GM12878 (cell line): ENCODE measurements around the gene TMEM198. TPM values are rescaled to one million over a fixed set of nuclear protein-coding genes. Genes with fewer than 3 reads are reported as not detected.

ENCODE experiments used
- ATAC-seq: fragments of 200-7000 bp; cut with Tn5 transposase; 3 replicates; pipeline ENCODE4 v1.9.1; 2020; ENCODE audit warnings: mild to moderate bottlenecking, moderate library complexity
- BruUV-seq: library from RNA; stranded (reverse); fragments of 400-500 nt; replicated peaks from 2 replicates; lab custom pipeline; 2021; lab: Mats Ljungman, UMichigan
- CTCF ChIA-PET: fragments of 300-600 bp; sonication (Branson Sonifier 250); formaldehyde crosslinking; extraction: SDS; loops from one replicate; lab custom pipeline; 2021; ENCODE audit warnings: inconsistent platforms; lab: Yijun Ruan, JAX
- POLR2A ChIA-PET: fragments of 350-600 bp; formaldehyde crosslinking; extraction: SDS; loops from one replicate; lab custom pipeline; 2021; ENCODE audit warnings: inconsistent platforms; lab: Charles Lee
- RAD21 ChIA-PET: fragments of 300-600 bp; sonication (Branson Sonifier 250); formaldehyde crosslinking; loops from one replicate; lab custom pipeline; 2023; ENCODE audit warnings: antibody characterized with exemption; ENCODE audit not compliant: unreplicated experiment; lab: Charles Lee
- SMC1A ChIA-PET: fragments of 300-600 bp; sonication (Branson Sonifier 250); formaldehyde crosslinking; loops from one replicate; lab custom pipeline; 2023; ENCODE audit not compliant: unreplicated experiment, uncharacterized antibody; lab: Charles Lee
- DNase-seq: peaks from one replicate; pipeline ENCODE4 v3.0.0-alpha.2; 2011; ENCODE audit warnings: low read depth, low spot score
- FAIRE-seq: peaks from 3 replicates; lab custom pipeline; 2011; peaks lifted over from hg19 to GRCh38; lab: Jason Lieb, UNC
- H2AFZ ChIP-seq: 2 replicates; pipeline ENCODE4 v1.6.0; 2011; ENCODE audit warnings: low read depth, low read length, control low read depth; ENCODE audit not compliant: control insufficient read depth
- H3K27ac ChIP-seq: 2 replicates; pipeline ENCODE4 v1.5.1; 2011; ENCODE audit warnings: control low read depth; ENCODE audit not compliant: control insufficient read depth, insufficient read depth
- H3K27me3 ChIP-seq, 2 experiments: replicated peaks in 1 of 2; 2 replicates each; pipeline versions ENCODE4 v1.6.0 to v1.6.1; 2011; ENCODE audit warnings: low read length in 1 of 2; ENCODE audit not compliant: control insufficient read depth in 2 of 2, insufficient read depth in 2 of 2
- H3K36me3 ChIP-seq, 2 experiments: 2 replicates each; pipeline ENCODE4 v1.5.1; 2011; ENCODE audit warnings: low read length in 1 of 2; ENCODE audit not compliant: control insufficient read depth in 2 of 2, insufficient read depth in 2 of 2
- H3K4me1 ChIP-seq: 2 replicates; pipeline ENCODE4 v1.6.1; 2011; ENCODE audit warnings: mild to moderate bottlenecking, low read length, moderate library complexity, mixed read lengths; ENCODE audit not compliant: control insufficient read depth, insufficient read depth
- H3K4me2 ChIP-seq: 2 replicates; pipeline ENCODE4 v1.6.0; 2011; ENCODE audit warnings: control low read depth; ENCODE audit not compliant: control insufficient read depth, insufficient read depth
- H3K4me3 ChIP-seq: fragments of 200-600 bp; sonication (generic); 2 replicates; pipeline ENCODE4 v1.5.1; 2016
- H3K79me2 ChIP-seq: 2 replicates; pipeline ENCODE4 v1.6.0; 2011; ENCODE audit warnings: low read length; ENCODE audit not compliant: control insufficient read depth, insufficient read depth
- H3K9ac ChIP-seq: 2 replicates; pipeline ENCODE4 v1.8.0; 2011; ENCODE audit warnings: low read length, control low read depth, mixed read lengths; ENCODE audit not compliant: control insufficient read depth, insufficient read depth
- H3K9me3 ChIP-seq: replicated peaks from 3 replicates; pipeline ENCODE4 v1.5.1; 2011; ENCODE audit warnings: mild to moderate bottlenecking, low read length; ENCODE audit not compliant: control insufficient read depth, insufficient read depth
- H4K20me1 ChIP-seq: 2 replicates; pipeline ENCODE4 v1.6.0; 2011; ENCODE audit not compliant: control insufficient read depth, insufficient read depth
- GABPA ChIP-seq: IDR thresholded peaks from 2 replicates; pipeline ENCODE4 v1.6.1; 2014; ENCODE audit warnings: antibody characterized with exemption, low read depth, mild to moderate bottlenecking, inconsistent platforms
- NR2C2 ChIP-seq: IDR thresholded peaks from 2 replicates; pipeline ENCODE4 v1.6.1; 2011; ENCODE audit warnings: borderline replicate concordance, low read depth; ENCODE audit not compliant: control insufficient read depth, insufficient read length
- PRDM15 ChIP-seq: fragments of 450-650 bp; formaldehyde crosslinking; IDR thresholded peaks from 2 replicates; pipeline ENCODE4 v1.4.0; 2020; ENCODE audit warnings: mild to moderate bottlenecking, moderate library complexity
- SMAD5 ChIP-seq: IDR thresholded peaks from 2 replicates; pipeline ENCODE4 v1.6.1; 2016; ENCODE audit warnings: antibody characterized with exemption, low read depth
- STAT1 ChIP-seq: fragments of 450-650 bp; conservative IDR thresholded peaks from 2 replicates; pipeline ENCODE4 v1.6.1; 2014; ENCODE audit warnings: antibody characterized with exemption, mild to moderate bottlenecking
- USF2 ChIP-seq: IDR thresholded peaks from 2 replicates; pipeline ENCODE4 v1.6.1; 2011; ENCODE audit warnings: low read depth, low read length, improper control_type of control experiment, borderline replicate concordance
- WGBS: methylation state at CpG from one replicate; pipeline ENCODE4 v1.1.6; 2016; ENCODE audit warnings: low lambda C conversion rate; ENCODE audit not compliant: insufficient replicate concordance, insufficient coverage; ENCODE audit errors: missing lambda C conversion rate; 5-methylcytosine and 5-hydroxymethylcytosine counted together
- in situ Hi-C: fragments of 300-500 bp; cut with MboI; formaldehyde crosslinking; loops from 9 replicates; pipeline ENCODE4 v1.14.3; 2018; ENCODE audit warnings: mixed read lengths
- intact Hi-C: fragments of 100-400 bp; cut with micrococcal nuclease; formaldehyde crosslinking; loops from one replicate; pipeline ENCODE4 v1.14.2; 2022; ENCODE audit not compliant: unreplicated experiment
- polyA plus RNA-seq, 11 experiments: library from polyadenylated mRNA; depleted of rRNA in 4 of 11; unstranded in 6 of 11; stranded (reverse) in 5 of 11; fragments of >200 nt; fragmentation: Nextera tagmentation in 4 of 11; fragmentation: Illumina TruSeq in 1 of 11; extraction: Ambion mirVana in 4 of 11; extraction: Trizol in 1 of 11; gene quantifications; 1 replicate in 1 of 11; 2 replicates in 10 of 11; pipeline versions ENCODE4 v1.2.1 to v1.2.3, GENCODE V29; 2011 to 2016; ENCODE audit warnings: inconsistent platforms in 2 of 11, missing spikeins in 2 of 11, low read depth in 1 of 11
- total RNA-seq, 4 experiments: library from RNA; depleted of rRNA in 3 of 4; stranded (reverse); fragments of >200 nt in 3 of 4; fragmentation: Illumina TruSeq in 1 of 4; extraction: Trizol in 1 of 4; gene quantifications; 2 replicates each; pipeline versions ENCODE4 v1.2.1 to v1.2.3, GENCODE V29; 2013 to 2021
- TF ChIP-seq, protein P1 (sequence below): IDR thresholded peaks from 2 replicates; pipeline ENCODE4 v1.6.1; 2011; ENCODE audit warnings: low read depth, mild to moderate bottlenecking, low read length, moderate library complexity, borderline replicate concordance; ENCODE audit errors: extremely low read depth
- TF ChIP-seq, protein P2 (sequence below): fragments of 450-650 bp; IDR thresholded peaks from 2 replicates; pipeline ENCODE4 v1.6.1; 2016; ENCODE audit warnings: mild to moderate bottlenecking, moderate library complexity, borderline replicate concordance
- TF ChIP-seq, protein P3 (sequence below): fragments of 450-650 bp; IDR thresholded peaks from 2 replicates; pipeline ENCODE4 v1.6.1; 2016; ENCODE audit warnings: mild to moderate bottlenecking

Gene TMEM198
- total and polyA plus RNA-seq, 10 of the 15 experiments (the other 5 are each of a cell fraction or from before 2014, with no cell fraction given), result 0.16 to 1.2 (median 0.65) TPM; not detected in 2

DNA sequence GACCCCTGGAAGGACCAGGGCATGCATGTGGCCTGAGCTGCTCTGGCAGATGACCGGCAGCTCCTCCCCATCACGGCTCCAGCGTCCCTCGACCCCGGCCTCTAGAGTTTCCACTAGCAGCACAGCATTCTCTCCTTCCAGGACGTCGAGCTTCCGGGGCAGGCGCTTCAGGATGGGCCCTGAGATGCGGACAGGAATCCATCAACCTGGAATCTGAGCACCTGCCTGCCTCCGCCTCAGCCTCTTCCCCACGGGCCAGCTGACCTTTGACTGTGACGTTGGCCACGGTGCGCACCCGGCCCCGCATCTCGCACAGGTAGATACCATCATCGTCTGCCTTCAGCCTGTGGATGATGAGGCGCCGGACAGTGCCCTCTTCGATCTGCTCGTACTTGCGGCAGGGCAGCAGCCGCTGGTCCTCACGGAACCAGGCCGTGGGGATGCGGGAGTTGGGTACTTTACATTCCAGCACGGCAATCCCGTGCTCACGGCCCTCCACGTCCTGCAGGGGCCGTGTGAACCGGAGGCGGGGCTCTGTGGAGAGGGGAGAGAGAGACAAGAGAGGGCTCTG, 24.0 kb downstream of the TMEM198 start:
- H3K9ac ChIP-seq, result no peak overlapping the region
- no peak for ATAC-seq
- H3K27ac ChIP-seq, result no peak overlapping the region
- DNase-seq, result no peak
- intact Hi-C loops (no loop called here), in situ Hi-C loops (no loop called here)
- ChIA-PET CTCF (interaction anchor here (0.9 kb wide), 1 partner anchor 265 kb away, joined by 3 read pairs; no protein-coding TSS in a partner anchor), POLR2A (no interaction called here), SMC1A (no interaction called here), RAD21 (no interaction called here)
- H3K4me3 ChIP-seq, result no peak overlapping the region
- FAIRE-seq, result no peak
- no TSS peak for BruUV-seq
- 60% methylated on average over 35 of the region's 35 CpGs for WGBS
- peaks cover 2 to 5% of the 10 kb centered on the region in 2 experiments; a peak in 3 of 4 replicates for H3K27me3 ChIP-seq
- no peak overlapping the region for H3K4me2 ChIP-seq
- no peaks in the 10 kb centered on the region for H4K20me1 ChIP-seq
- no peaks in the 10 kb centered on the region for H3K79me2 ChIP-seq
- no peaks in the 10 kb centered on the region for H3K36me3 ChIP-seq
- H3K4me1 ChIP-seq, result no peaks in the 10 kb centered on the region
- H3K9me3 ChIP-seq, result no peaks in the 10 kb centered on the region
- H2AFZ ChIP-seq, result no peak overlapping the region
- TF ChIP-seq, protein P1, sequence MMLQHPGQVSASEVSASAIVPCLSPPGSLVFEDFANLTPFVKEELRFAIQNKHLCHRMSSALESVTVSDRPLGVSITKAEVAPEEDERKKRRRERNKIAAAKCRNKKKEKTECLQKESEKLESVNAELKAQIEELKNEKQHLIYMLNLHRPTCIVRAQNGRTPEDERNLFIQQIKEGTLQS, result no peak
- TF ChIP-seq PRDM15 (CRISPR knock-in tag) (no peak), GABPA (no peak), SMAD5 (no peak), STAT1 (no peak), NR2C2 (no peak), USF2 (no peak)
- TF ChIP-seq, protein P2, sequence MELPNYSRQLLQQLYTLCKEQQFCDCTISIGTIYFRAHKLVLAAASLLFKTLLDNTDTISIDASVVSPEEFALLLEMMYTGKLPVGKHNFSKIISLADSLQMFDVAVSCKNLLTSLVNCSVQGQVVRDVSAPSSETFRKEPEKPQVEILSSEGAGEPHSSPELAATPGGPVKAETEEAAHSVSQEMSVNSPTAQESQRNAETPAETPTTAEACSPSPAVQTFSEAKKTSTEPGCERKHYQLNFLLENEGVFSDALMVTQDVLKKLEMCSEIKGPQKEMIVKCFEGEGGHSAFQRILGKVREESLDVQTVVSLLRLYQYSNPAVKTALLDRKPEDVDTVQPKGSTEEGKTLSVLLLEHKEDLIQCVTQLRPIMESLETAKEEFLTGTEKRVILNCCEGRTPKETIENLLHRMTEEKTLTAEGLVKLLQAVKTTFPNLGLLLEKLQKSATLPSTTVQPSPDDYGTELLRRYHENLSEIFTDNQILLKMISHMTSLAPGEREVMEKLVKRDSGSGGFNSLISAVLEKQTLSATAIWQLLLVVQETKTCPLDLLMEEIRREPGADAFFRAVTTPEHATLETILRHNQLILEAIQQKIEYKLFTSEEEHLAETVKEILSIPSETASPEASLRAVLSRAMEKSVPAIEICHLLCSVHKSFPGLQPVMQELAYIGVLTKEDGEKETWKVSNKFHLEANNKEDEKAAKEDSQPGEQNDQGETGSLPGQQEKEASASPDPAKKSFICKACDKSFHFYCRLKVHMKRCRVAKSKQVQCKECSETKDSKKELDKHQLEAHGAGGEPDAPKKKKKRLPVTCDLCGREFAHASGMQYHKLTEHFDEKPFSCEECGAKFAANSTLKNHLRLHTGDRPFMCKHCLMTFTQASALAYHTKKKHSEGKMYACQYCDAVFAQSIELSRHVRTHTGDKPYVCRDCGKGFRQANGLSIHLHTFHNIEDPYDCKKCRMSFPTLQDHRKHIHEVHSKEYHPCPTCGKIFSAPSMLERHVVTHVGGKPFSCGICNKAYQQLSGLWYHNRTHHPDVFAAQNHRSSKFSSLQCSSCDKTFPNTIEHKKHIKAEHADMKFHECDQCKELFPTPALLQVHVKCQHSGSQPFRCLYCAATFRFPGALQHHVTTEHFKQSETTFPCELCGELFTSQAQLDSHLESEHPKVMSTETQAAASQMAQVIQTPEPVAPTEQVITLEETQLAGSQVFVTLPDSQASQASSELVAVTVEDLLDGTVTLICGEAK, result no peak
- TF ChIP-seq, protein P3, sequence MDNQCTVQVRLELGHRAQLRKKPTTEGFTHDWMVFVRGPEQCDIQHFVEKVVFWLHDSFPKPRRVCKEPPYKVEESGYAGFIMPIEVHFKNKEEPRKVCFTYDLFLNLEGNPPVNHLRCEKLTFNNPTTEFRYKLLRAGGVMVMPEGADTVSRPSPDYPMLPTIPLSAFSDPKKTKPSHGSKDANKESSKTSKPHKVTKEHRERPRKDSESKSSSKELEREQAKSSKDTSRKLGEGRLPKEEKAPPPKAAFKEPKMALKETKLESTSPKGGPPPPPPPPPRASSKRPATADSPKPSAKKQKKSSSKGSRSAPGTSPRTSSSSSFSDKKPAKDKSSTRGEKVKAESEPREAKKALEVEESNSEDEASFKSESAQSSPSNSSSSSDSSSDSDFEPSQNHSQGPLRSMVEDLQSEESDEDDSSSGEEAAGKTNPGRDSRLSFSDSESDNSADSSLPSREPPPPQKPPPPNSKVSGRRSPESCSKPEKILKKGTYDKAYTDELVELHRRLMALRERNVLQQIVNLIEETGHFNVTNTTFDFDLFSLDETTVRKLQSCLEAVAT, result no peak
